Caco-2 (cell line): ENCODE measurements around the gene GABRP. TPM values are rescaled to one million over a fixed set of nuclear protein-coding genes. Genes with fewer than 3 reads are reported as not detected.

Experiments used
- BruUV-seq: library from RNA; stranded (reverse); fragments of 400-500 nt; replicated peaks from 2 replicates; lab custom pipeline; 2021; lab: Mats Ljungman, UMichigan
- CTCF ChIA-PET: fragments of 300-600 bp; sonication (Branson Sonifier 250); formaldehyde crosslinking; loops from one replicate; lab custom pipeline; 2022; ENCODE audit warnings: antibody characterized with exemption; lab: Charles Lee
- POLR2A ChIA-PET: fragments of 300-600 bp; sonication (Branson Sonifier 250); formaldehyde crosslinking; loops from one replicate; lab custom pipeline; 2022; ENCODE audit warnings: antibody characterized with exemption; lab: Charles Lee
- DNase-seq, 2 experiments: peaks; one replicate each; pipeline versions ENCODE4 v3.0.0 to v3.0.0-alpha.2; 2020 to 2022
- H3K27me3 ChIP-seq: replicated peaks from 2 replicates; pipeline ENCODE4 v1.6.0; 2011; ENCODE audit warnings: low read length; ENCODE audit not compliant: control insufficient read depth, insufficient read depth
- H3K36me3 ChIP-seq: 2 replicates; pipeline ENCODE4 v1.5.1; 2011; ENCODE audit warnings: low read length; ENCODE audit not compliant: control insufficient read depth, insufficient read depth
- H3K4me1 ChIP-seq: fragments of 250-450 bp; sonication (Bioruptor Pico); 2 replicates; pipeline ENCODE4 v1.5.1; 2020; ENCODE audit warnings: mild to moderate bottlenecking
- H3K4me3 ChIP-seq: 2 replicates; pipeline ENCODE4 v1.5.1; 2011; ENCODE audit warnings: low read depth, mild to moderate bottlenecking, control low read depth, low read length
- H3K9me3 ChIP-seq: fragments of 250-450 bp; sonication (Bioruptor Pico); 2 replicates; pipeline ENCODE4 v1.5.1; 2020; ENCODE audit warnings: mild to moderate bottlenecking, moderate library complexity
- H3K27ac Mint-ChIP-seq: one replicate; pipeline ENCODE4 v1.8.0; 2022; ENCODE audit warnings: mixed read lengths; ENCODE audit not compliant: unreplicated experiment
- H3K27me3 Mint-ChIP-seq: one replicate; pipeline ENCODE4 v1.8.0; 2022; ENCODE audit warnings: mixed read lengths; ENCODE audit not compliant: insufficient read depth, unreplicated experiment
- H3K36me3 Mint-ChIP-seq: one replicate; pipeline ENCODE4 v1.8.0; 2022; ENCODE audit warnings: mild to moderate bottlenecking, mixed read lengths; ENCODE audit not compliant: insufficient read depth, unreplicated experiment
- H3K4me1 Mint-ChIP-seq: one replicate; pipeline ENCODE4 v1.8.0; 2022; ENCODE audit warnings: low read depth, mixed read lengths; ENCODE audit not compliant: unreplicated experiment
- H3K4me3 Mint-ChIP-seq: one replicate; pipeline ENCODE4 v1.8.0; 2022; ENCODE audit warnings: mild to moderate bottlenecking, moderate library complexity, mixed read lengths; ENCODE audit not compliant: unreplicated experiment
- H3K9me3 Mint-ChIP-seq: one replicate; pipeline ENCODE4 v1.8.0; 2022; ENCODE audit warnings: mixed read lengths; ENCODE audit not compliant: unreplicated experiment
- intact Hi-C: fragments of 100-400 bp; cut with micrococcal nuclease; formaldehyde crosslinking; loops from one replicate; pipeline ENCODE4 v1.10.0; 2022; ENCODE audit not compliant: unreplicated experiment
- total RNA-seq: library from RNA; stranded (reverse); gene quantifications from 2 replicates; pipeline ENCODE4 v1.2.3, GENCODE V29; 2022
- TF ChIP-seq, protein P1 (sequence below), 2 experiments: fragments of 200-600 bp in 1 of 2; IDR thresholded peaks; 1 replicate in 1 of 2; 2 replicates in 1 of 2; pipeline versions ENCODE4 v1.5.1 to v1.8.0; 2011 to 2022; ENCODE audit warnings: antibody characterized with exemption in 1 of 2, control low read depth in 1 of 2, inconsistent platforms in 1 of 2, low read depth in 1 of 2, low read length in 1 of 2, mild to moderate bottlenecking in 1 of 2, moderate library complexity in 1 of 2; ENCODE audit not compliant: insufficient read depth in 1 of 2, severe bottlenecking in 1 of 2, unreplicated experiment in 1 of 2

Gene GABRP
- total RNA-seq, 1 experiment from 2014 or later, result 4.8 TPM

- no TSS peak for BruUV-seq
- TF ChIP-seq, protein P1, sequence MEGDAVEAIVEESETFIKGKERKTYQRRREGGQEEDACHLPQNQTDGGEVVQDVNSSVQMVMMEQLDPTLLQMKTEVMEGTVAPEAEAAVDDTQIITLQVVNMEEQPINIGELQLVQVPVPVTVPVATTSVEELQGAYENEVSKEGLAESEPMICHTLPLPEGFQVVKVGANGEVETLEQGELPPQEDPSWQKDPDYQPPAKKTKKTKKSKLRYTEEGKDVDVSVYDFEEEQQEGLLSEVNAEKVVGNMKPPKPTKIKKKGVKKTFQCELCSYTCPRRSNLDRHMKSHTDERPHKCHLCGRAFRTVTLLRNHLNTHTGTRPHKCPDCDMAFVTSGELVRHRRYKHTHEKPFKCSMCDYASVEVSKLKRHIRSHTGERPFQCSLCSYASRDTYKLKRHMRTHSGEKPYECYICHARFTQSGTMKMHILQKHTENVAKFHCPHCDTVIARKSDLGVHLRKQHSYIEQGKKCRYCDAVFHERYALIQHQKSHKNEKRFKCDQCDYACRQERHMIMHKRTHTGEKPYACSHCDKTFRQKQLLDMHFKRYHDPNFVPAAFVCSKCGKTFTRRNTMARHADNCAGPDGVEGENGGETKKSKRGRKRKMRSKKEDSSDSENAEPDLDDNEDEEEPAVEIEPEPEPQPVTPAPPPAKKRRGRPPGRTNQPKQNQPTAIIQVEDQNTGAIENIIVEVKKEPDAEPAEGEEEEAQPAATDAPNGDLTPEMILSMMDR (IDR thresholded peaks at IDR 0.05; ENCODE audit: insufficient read depth in 1 of 2, low read depth in 1 of 2, low read length in 1 of 2, severe bottlenecking in 1 of 2, unreplicated experiment in 1 of 2), result no peak
- Mint-ChIP-seq H3K36me3 (no peaks in the 10 kb centered on the region), H3K4me3 (no peak overlapping the region), H3K27ac (peak overlapping the region; percentile 58), H3K9me3 (peaks cover 20% of the 10 kb centered on the region), H3K27me3 (no peaks in the 10 kb centered on the region), H3K4me1 (peaks cover 30% of the 10 kb centered on the region)
- Histone ChIP-seq H3K36me3 (no peaks in the 10 kb centered on the region; the same call in 1 of the 2 replicates), H3K27me3 (no peaks in the 10 kb centered on the region), H3K4me1 (peaks cover 30% of the 10 kb centered on the region), H3K4me3 (no peak overlapping the region), H3K9me3 (no peaks in the 10 kb centered on the region)
- ChIA-PET POLR2A (no interaction called here), CTCF (no interaction called here)
- intact Hi-C loops, result no loop called here
- DNase-seq, result no peak
Measured at GRCh38 chr5:170758481-170758880, 25.0 kb upstream of the GABRP start.

DNA sequence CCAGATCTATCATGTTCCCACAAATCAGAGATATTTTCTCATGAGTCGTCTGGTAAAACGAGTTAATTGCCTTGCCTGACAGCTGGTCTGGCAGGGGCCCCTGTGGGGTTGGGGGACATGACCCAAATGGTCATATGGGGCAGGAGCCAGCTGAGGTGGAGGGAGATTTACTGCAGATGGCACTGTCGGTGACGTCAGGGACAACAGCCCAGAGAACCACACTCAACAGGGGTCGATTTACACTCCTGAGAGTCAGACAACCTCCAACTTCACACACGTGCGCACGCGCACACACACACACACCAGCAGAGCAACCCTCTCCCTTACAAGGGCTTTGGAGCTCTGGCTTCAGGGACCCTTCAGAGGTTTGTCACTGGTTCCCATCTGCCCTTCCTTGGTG lies 23.4 kb upstream of the GABRP start:
- no peaks in the 10 kb centered on the region for H3K27me3 Mint-ChIP-seq
- H3K9me3 Mint-ChIP-seq, result peaks cover 10% of the 10 kb centered on the region
- Histone ChIP-seq H3K9me3 (no peaks in the 10 kb centered on the region), H3K36me3 (no peaks in the 10 kb centered on the region; the same call in 1 of the 2 replicates), H3K4me1 (peaks cover 27% of the 10 kb centered on the region), H3K27me3 (no peaks in the 10 kb centered on the region), H3K4me3 (no peak overlapping the region)
- BruUV-seq, result no TSS peak
- intact Hi-C loops, result no loop called here
- ChIA-PET POLR2A (no interaction called here), CTCF (no interaction called here)
- H3K4me3 Mint-ChIP-seq, result no peak overlapping the region
- H3K4me1 Mint-ChIP-seq, result peaks cover 30% of the 10 kb centered on the region
- TF ChIP-seq, protein P1 (IDR thresholded peaks at IDR 0.05; ENCODE audit: insufficient read depth in 1 of 2, low read depth in 1 of 2, low read length in 1 of 2, severe bottlenecking in 1 of 2, unreplicated experiment in 1 of 2), result no peak
- DNase-seq, result no peak
- no peaks in the 10 kb centered on the region for H3K36me3 Mint-ChIP-seq
- no peak overlapping the region for H3K27ac Mint-ChIP-seq

DNA sequence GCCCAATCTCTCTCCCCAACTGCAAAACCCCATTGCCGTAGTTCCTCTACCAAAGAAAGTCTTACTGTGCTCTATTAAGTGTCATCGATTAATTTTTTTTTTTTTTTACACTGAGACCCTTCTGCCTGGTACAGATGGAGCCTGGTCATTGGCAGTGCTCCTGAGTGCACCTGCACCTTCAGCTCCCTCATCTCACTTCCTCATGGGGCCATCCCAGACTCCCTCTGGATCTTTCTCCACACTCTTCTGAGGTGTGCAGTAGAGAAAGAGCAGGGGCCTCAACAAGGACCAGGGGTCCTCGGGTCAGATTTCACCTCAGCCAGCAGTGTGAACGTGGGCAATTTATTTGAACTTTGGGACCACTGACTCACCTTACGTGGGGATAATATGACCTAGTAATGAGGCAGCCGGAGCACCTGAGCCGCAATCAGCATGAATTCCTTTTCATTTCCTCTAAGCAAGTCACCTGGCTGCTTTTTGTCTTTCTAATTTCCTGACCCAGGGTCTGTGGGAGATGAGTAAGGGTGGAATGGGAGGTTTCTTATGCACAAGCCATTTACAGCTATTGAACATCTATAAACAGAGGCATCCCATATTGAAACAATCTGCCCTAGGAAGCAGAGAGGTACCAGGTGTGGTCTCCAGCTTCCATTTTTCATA lies 22.3 kb upstream of the GABRP start:
- intact Hi-C loops, result no loop called here
- Mint-ChIP-seq H3K27ac (no peak overlapping the region), H3K36me3 (no peaks in the 10 kb centered on the region), H3K4me1 (peaks cover 27% of the 10 kb centered on the region), H3K9me3 (peaks cover 6% of the 10 kb centered on the region), H3K27me3 (no peaks in the 10 kb centered on the region), H3K4me3 (no peak overlapping the region)
- peaks cover 22% of the 10 kb centered on the region for H3K4me1 ChIP-seq
- POLR2A ChIA-PET, result no interaction called here
- H3K36me3 ChIP-seq, result no peaks in the 10 kb centered on the region; the same call in 1 of the 2 replicates
- H3K4me3 ChIP-seq, result no peak overlapping the region
- H3K27me3 ChIP-seq, result no peaks in the 10 kb centered on the region
- no peaks in the 10 kb centered on the region for H3K9me3 ChIP-seq
- CTCF ChIA-PET, result interaction anchor here (0.7 kb wide), 1 partner anchor 9 kb away, joined by 3 read pairs; no protein-coding TSS in a partner anchor
- no TSS peak for BruUV-seq
- DNase-seq, result no peak
- TF ChIP-seq, protein P1 (IDR thresholded peaks at IDR 0.05; ENCODE audit: insufficient read depth in 1 of 2, low read depth in 1 of 2, low read length in 1 of 2, severe bottlenecking in 1 of 2, unreplicated experiment in 1 of 2), result no peak
